H1 (cell line): ENCODE data around the gene TBC1D22A. TPM values are rescaled to one million over a fixed set of nuclear protein-coding genes. Genes with fewer than 3 reads are reported as not detected.

Experiments used
- CTCF ChIA-PET: fragments of 300-600 bp; sonication (Branson Sonifier 250); formaldehyde crosslinking; loops from one replicate; lab custom pipeline; 2021; ENCODE audit not compliant: partially characterized antibody; lab: Charles Lee
- POLR2A ChIA-PET: fragments of 300-600 bp; sonication (Branson Sonifier 250); formaldehyde crosslinking; loops from one replicate; lab custom pipeline; 2021; ENCODE audit warnings: inconsistent platforms; ENCODE audit not compliant: partially characterized antibody; lab: Charles Lee
- DNase-seq, 2 experiments: peaks; one replicate each; pipeline versions ENCODE4 v3.0.0 to v3.0.0-alpha.2; 2010 to 2022; ENCODE audit warnings: low spot score in 2 of 2, low read depth in 1 of 2, mixed read lengths in 1 of 2
- FAIRE-seq: peaks from 2 replicates; lab custom pipeline; 2011; peaks lifted over from hg19 to GRCh38; lab: Jason Lieb, UNC
- H2AFZ ChIP-seq: 2 replicates; pipeline ENCODE4 v1.8.1; 2012; ENCODE audit warnings: low read length, inconsistent platforms
- H2AK5ac ChIP-seq: 2 replicates; pipeline ENCODE4 v1.6.1; 2013; ENCODE audit warnings: low read depth, low read length
- H2BK120ac ChIP-seq: replicated peaks from 2 replicates; pipeline ENCODE3; 2013; ENCODE audit warnings: low read depth, low read length, inconsistent platforms
- H2BK12ac ChIP-seq: 2 replicates; pipeline ENCODE4 v1.6.1; 2013; ENCODE audit warnings: low read depth, low read length
- H2BK15ac ChIP-seq: 2 replicates; pipeline ENCODE4 v1.6.1; 2013; ENCODE audit warnings: low read length
- H2BK20ac ChIP-seq: 2 replicates; pipeline ENCODE4 v1.6.1; 2013; ENCODE audit warnings: low read length
- H2BK5ac ChIP-seq: 2 replicates; pipeline ENCODE4 v1.6.1; 2013; ENCODE audit warnings: low read depth, low read length
- H3K14ac ChIP-seq: 2 replicates; pipeline ENCODE4 v1.6.1; 2013; ENCODE audit warnings: inconsistent platforms; ENCODE audit not compliant: insufficient read length
- H3K18ac ChIP-seq: 2 replicates; pipeline ENCODE4 v1.6.1; 2013; ENCODE audit warnings: low read length; ENCODE audit errors: extremely low read depth
- H3K23ac ChIP-seq: 2 replicates; pipeline ENCODE4 v1.6.1; 2013; ENCODE audit warnings: inconsistent platforms; ENCODE audit not compliant: insufficient read length
- H3K23me2 ChIP-seq: 2 replicates; pipeline ENCODE4 v1.6.1; 2013; ENCODE audit warnings: low read depth, low read length
- H3K27ac ChIP-seq: 2 replicates; pipeline ENCODE4 v1.6.1; 2011; ENCODE audit warnings: low read depth, low read length, inconsistent platforms
- H3K27me3 ChIP-seq, 4 experiments: replicated peaks in 1 of 4; 1 replicate in 1 of 4; 2 replicates in 3 of 4; pipeline versions ENCODE4 v1.6.1 to v1.8.1; 2011 to 2013; ENCODE audit warnings: low read length in 3 of 4, mild to moderate bottlenecking in 3 of 4, inconsistent platforms in 2 of 4, mixed read lengths in 2 of 4, moderate library complexity in 1 of 4; ENCODE audit not compliant: control insufficient read depth in 3 of 4, insufficient read depth in 3 of 4; ENCODE audit errors: extremely low read depth in 1 of 4
- H3K36me3 ChIP-seq, 4 experiments: 2 replicates each; pipeline versions ENCODE4 v1.6.1 to v1.8.1; 2011 to 2013; ENCODE audit warnings: mild to moderate bottlenecking in 4 of 4, low read length in 3 of 4, moderate library complexity in 2 of 4, control low read depth in 1 of 4, inconsistent platforms in 1 of 4; ENCODE audit not compliant: insufficient read depth in 4 of 4, control insufficient read depth in 2 of 4
- H3K4ac ChIP-seq: replicated peaks from 2 replicates; pipeline ENCODE3; 2013; ENCODE audit warnings: low read length, low read depth, mixed read lengths, inconsistent platforms; ENCODE audit not compliant: insufficient read length
- H3K4me1 ChIP-seq, 4 experiments: replicated peaks in 1 of 4; 1 replicate in 1 of 4; 2 replicates in 3 of 4; pipeline versions ENCODE4 v1.6.1 to v1.8.1; 2011 to 2013; ENCODE audit warnings: low read length in 3 of 4, inconsistent platforms in 2 of 4, mixed read lengths in 1 of 4; ENCODE audit not compliant: insufficient read depth in 4 of 4, control insufficient read depth in 3 of 4
- H3K4me2 ChIP-seq, 2 experiments: 2 replicates each; pipeline versions ENCODE4 v1.6.1 to v1.8.1; 2011 to 2013; ENCODE audit warnings: low read depth in 2 of 2, low read length in 2 of 2, control low read depth in 1 of 2, inconsistent platforms in 1 of 2, mild to moderate bottlenecking in 1 of 2; ENCODE audit not compliant: insufficient read depth in 1 of 2
- H3K4me3 ChIP-seq, 4 experiments: fragments of 200-600, 300-600 bp in 1 of 4; sonication (generic), shearing (Covaris generic), sonication (Bioruptor Twin) in 1 of 4; 2 replicates each; pipeline versions ENCODE4 v1.5.1 to v1.8.1; 2011 to 2016; ENCODE audit warnings: low read length in 4 of 4, low read depth in 3 of 4, control low read depth in 2 of 4, inconsistent platforms in 2 of 4, mild to moderate bottlenecking in 2 of 4, mixed read lengths in 1 of 4, moderate library complexity in 1 of 4; ENCODE audit not compliant: insufficient read depth in 2 of 4; ENCODE audit errors: extremely low read depth in 1 of 4
- H3K56ac ChIP-seq: replicated peaks from 2 replicates; pipeline ENCODE3; 2013; ENCODE audit warnings: low read depth, mild to moderate bottlenecking, mixed read lengths, low read length, inconsistent platforms; ENCODE audit not compliant: insufficient read length
- H3K79me1 ChIP-seq: 2 replicates; pipeline ENCODE4 v1.6.1; 2013; ENCODE audit warnings: low read depth, low read length, control low read depth
- H3K79me2 ChIP-seq, 2 experiments: 2 replicates each; pipeline versions ENCODE4 v1.6.1 to v1.8.1; 2012 to 2013; ENCODE audit warnings: low read length in 2 of 2, mild to moderate bottlenecking in 2 of 2, inconsistent platforms in 1 of 2; ENCODE audit not compliant: insufficient read depth in 2 of 2, control insufficient read depth in 1 of 2
- H3K9ac ChIP-seq, 4 experiments: replicated peaks in 1 of 4; 1 replicate in 1 of 4; 2 replicates in 3 of 4; pipeline versions ENCODE4 v1.6.1 to v1.8.1; 2011 to 2013; ENCODE audit warnings: low read depth in 3 of 4, low read length in 3 of 4, control low read depth in 2 of 4, mild to moderate bottlenecking in 2 of 4, moderate library complexity in 2 of 4, inconsistent platforms in 1 of 4; ENCODE audit errors: extremely low read depth in 1 of 4
- H3K9me3 ChIP-seq, 2 experiments: 2 replicates each; pipeline versions ENCODE4 v1.6.1 to v1.8.1; 2012 to 2013; ENCODE audit warnings: mild to moderate bottlenecking in 2 of 2, moderate library complexity in 2 of 2, control low read depth in 1 of 2, inconsistent platforms in 1 of 2, low read depth in 1 of 2, low read length in 1 of 2, mixed read lengths in 1 of 2; ENCODE audit not compliant: insufficient read depth in 2 of 2
- H4K20me1 ChIP-seq, 2 experiments: replicated peaks in 1 of 2; 2 replicates each; pipeline versions ENCODE3 to v1.8.1; 2011 to 2013; ENCODE audit warnings: inconsistent platforms in 2 of 2, low read length in 2 of 2, mild to moderate bottlenecking in 1 of 2; ENCODE audit not compliant: insufficient read depth in 2 of 2, control insufficient read depth in 1 of 2
- H4K5ac ChIP-seq: 2 replicates; pipeline ENCODE4 v1.6.1; 2013; ENCODE audit warnings: low read length, low read depth, mixed read lengths, inconsistent platforms; ENCODE audit not compliant: insufficient read length
- H4K8ac ChIP-seq: 2 replicates; pipeline ENCODE4 v1.8.0; 2013; ENCODE audit warnings: mild to moderate bottlenecking, moderate library complexity, low read length, inconsistent platforms; ENCODE audit not compliant: insufficient read depth; ENCODE audit errors: extremely low read depth
- H4K91ac ChIP-seq: replicated peaks from 2 replicates; pipeline ENCODE3; 2013; ENCODE audit warnings: low read length, mixed read lengths, inconsistent platforms; ENCODE audit not compliant: insufficient read length
- ATF3 ChIP-seq: IDR thresholded peaks from 2 replicates; pipeline ENCODE4 v1.6.1; 2011; ENCODE audit warnings: low read depth, mild to moderate bottlenecking, low read length; ENCODE audit not compliant: insufficient read depth
- CTBP2 ChIP-seq: IDR thresholded peaks from 2 replicates; pipeline ENCODE4 v1.7.0; 2011; ENCODE audit warnings: borderline replicate concordance, mild to moderate bottlenecking, moderate library complexity, mixed read lengths, low read length; ENCODE audit not compliant: insufficient read depth, insufficient read length
- CTCF ChIP-seq, 3 experiments: IDR thresholded peaks; 1 replicate in 2 of 3; 2 replicates in 1 of 3; pipeline versions ENCODE4 v1.5.1 to v1.6.1; 2011; ENCODE audit warnings: low read length in 3 of 3, mild to moderate bottlenecking in 3 of 3, inconsistent platforms in 2 of 3, low read depth in 1 of 3, moderate library complexity in 1 of 3; ENCODE audit not compliant: insufficient read depth in 1 of 3; ENCODE audit errors: control extremely low read depth in 1 of 3
- HDAC2 ChIP-seq, 2 experiments: fragments of 300-600 bp in 1 of 2; sonication (generic) in 1 of 2; IDR thresholded peaks; 2 replicates each; pipeline ENCODE4 v1.6.1; 2011 to 2012; ENCODE audit warnings: low read depth in 2 of 2, low read length in 2 of 2, mild to moderate bottlenecking in 2 of 2, moderate library complexity in 2 of 2, borderline replicate concordance in 1 of 2, inconsistent platforms in 1 of 2
- HDAC6 ChIP-seq: IDR thresholded peaks from one replicate; pipeline ENCODE4 v1.7.1; 2012; ENCODE audit warnings: low read depth, mild to moderate bottlenecking, inconsistent platforms, low read length, moderate library complexity
- KDM1A ChIP-seq: fragments of 200-600, 300-600 bp; sonication (generic); IDR thresholded peaks from 2 replicates; pipeline ENCODE4 v1.7.1; 2016; ENCODE audit warnings: mild to moderate bottlenecking, low read length, borderline replicate concordance
- PHF8 ChIP-seq: fragments of 200-600 bp; sonication (generic); conservative IDR thresholded peaks from 2 replicates; pipeline ENCODE4 v1.7.1; 2012; ENCODE audit warnings: low read depth, mild to moderate bottlenecking, inconsistent platforms, low read length, moderate library complexity
- POLR2AphosphoS5 ChIP-seq: IDR thresholded peaks from 2 replicates; pipeline ENCODE4 v1.6.1; 2011; ENCODE audit warnings: low read depth, low read length
- RAD21 ChIP-seq, 2 experiments: IDR thresholded peaks in 1 of 2; conservative IDR thresholded peaks in 1 of 2; 2 replicates each; pipeline ENCODE4 v1.6.1; 2011; ENCODE audit warnings: low read depth in 2 of 2, low read length in 2 of 2, improper control_type of control experiment in 1 of 2, inconsistent platforms in 1 of 2, mild to moderate bottlenecking in 1 of 2, moderate library complexity in 1 of 2
- WGBS, 2 experiments: shearing (Covaris generic) in 1 of 2; methylation state at CpG; one replicate each; pipeline versions ENCODE4 v1.1.6 to v1.1.7; 2013 to 2015; ENCODE audit warnings: low lambda C conversion rate in 2 of 2, mixed read lengths in 2 of 2, inconsistent platforms in 1 of 2, low coverage in 1 of 2, missing lambda C conversion rate in 1 of 2; ENCODE audit not compliant: insufficient replicate concordance in 2 of 2, insufficient coverage in 1 of 2, insufficient read length in 1 of 2; ENCODE audit errors: extremely low coverage in 1 of 2, missing lambda C conversion rate in 1 of 2; 5-methylcytosine and 5-hydroxymethylcytosine counted together
- polyA plus RNA-seq, 7 experiments: library from polyadenylated mRNA; depleted of rRNA in 3 of 7; stranded (reverse) in 5 of 7; unstranded in 2 of 7; fragments of >200 nt in 5 of 7; fragments of 200-250 nt in 2 of 7; gene quantifications; 1 replicate in 5 of 7; 2 replicates in 1 of 7; 4 replicates in 1 of 7; pipeline versions ENCODE4 v1.2.1 to v1.2.3, GENCODE V29; 2011 to 2013; ENCODE audit warnings: missing spikeins in 2 of 7, mixed read lengths in 2 of 7
- total RNA-seq: library from RNA; stranded (reverse); fragmentation: NEBNext Ultra II Directional; extraction: Animal tissue kit (Norgen Biotek cat#: 25700); gene quantifications from 2 replicates; pipeline ENCODE4 v1.2.1, GENCODE V29; 2021

The TBC1D22A gene
- total and polyA plus RNA-seq, 2 of the 8 experiments (the other 6 are each of a cell fraction or from before 2014, with no cell fraction given), result 11.9 to 18.4 TPM

DNA sequence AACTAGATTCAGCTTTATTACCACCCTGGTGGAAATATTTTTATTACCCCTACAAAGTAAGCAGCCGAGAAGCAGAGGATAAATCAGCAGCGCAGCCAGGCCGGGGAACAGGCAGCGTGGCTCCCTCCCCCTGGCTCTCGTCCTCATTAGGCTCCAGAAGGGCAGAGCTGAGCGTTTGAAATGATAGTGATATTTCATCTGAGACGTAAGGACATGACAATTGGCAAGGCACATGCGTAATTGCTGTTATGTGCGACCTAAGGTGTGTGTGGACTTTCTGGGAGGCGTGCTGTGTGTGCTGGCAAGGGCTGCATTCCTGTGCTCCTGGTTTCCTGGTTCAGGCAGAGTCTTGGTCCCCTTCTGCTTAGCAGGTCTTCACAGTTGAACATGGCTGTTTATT is 247.8 kb downstream of the TBC1D22A start:
- Histone ChIP-seq H3K79me1 (peaks cover 7% of the 10 kb centered on the region), H3K4me3 (no peak overlapping the region), H3K4ac (no peak overlapping the region), H2BK12ac (no peak overlapping the region), H3K36me3 (peaks cover 0 to 5% (median 2%) of the 10 kb centered on the region in 4 experiments; a peak in 2 of 8 replicates), H3K9me3 (no peaks in the 10 kb centered on the region), H4K91ac (no peak overlapping the region), H2BK20ac (no peak overlapping the region), H3K14ac (no peak overlapping the region), H4K5ac (no peak overlapping the region), H3K27ac (no peak overlapping the region), H3K4me1 (no peaks in the 10 kb centered on the region; a peak in 2 of 7 replicates), H3K9ac (no peak overlapping the region), H3K56ac (no peak overlapping the region), H2AFZ (no peak overlapping the region), H2AK5ac (no peak overlapping the region), H3K23me2 (peaks cover 10% of the 10 kb centered on the region; the same call in 1 of the 2 replicates), H3K4me2 (no peak overlapping the region), H2BK120ac (no peak overlapping the region), H2BK15ac (no peak overlapping the region), H3K79me2 (no peaks in the 10 kb centered on the region), H4K8ac (no peak overlapping the region), H2BK5ac (peak overlapping the region; percentile 47; the same call in 1 of the 2 replicates), H4K20me1 (peaks cover 6 to 9% of the 10 kb centered on the region in 2 experiments), H3K23ac (no peak overlapping the region), H3K18ac (no peak overlapping the region), H3K27me3 (no peaks in the 10 kb centered on the region)
- DNase-seq, result no peak
- FAIRE-seq, result no peak
- ChIA-PET POLR2A (no interaction called here), CTCF (interaction anchor here (3.0 kb wide), 1 partner anchor 12 kb away, joined by 12 read pairs; no protein-coding TSS in a partner anchor)
- WGBS, 2 experiments, result 78% methylated on average over 10 of the region's 10 CpGs; no CpG with 5 or more reads in 1 of the 2 experiments
- no peak for TF ChIP-seq ATF3
- TF ChIP-seq KDM1A, result no peak
- TF ChIP-seq POLR2AphosphoS5, result no peak
- no peak for TF ChIP-seq RAD21 (IDR thresholded peaks at IDR 0.05 in 1 of 2, conservative IDR thresholded peaks at IDR 0.05 in 1 of 2; ENCODE audit: low read depth in 2 of 2, low read length in 2 of 2)
- TF ChIP-seq HDAC6, result no peak
- no peak for TF ChIP-seq HDAC2 (IDR thresholded peaks at IDR 0.05; ENCODE audit: borderline replicate concordance in 1 of 2, low read depth in 2 of 2, low read length in 2 of 2)
- TF ChIP-seq CTBP2, result no peak
- TF ChIP-seq CTCF (IDR thresholded peaks at IDR 0.05; ENCODE audit: control extremely low read depth in 1 of 3, insufficient read depth in 1 of 3, low read depth in 1 of 3, low read length in 3 of 3), result no peak
- TF ChIP-seq PHF8, result no peak
